ENCODE data around the gene ARHGAP23.

DNA sequence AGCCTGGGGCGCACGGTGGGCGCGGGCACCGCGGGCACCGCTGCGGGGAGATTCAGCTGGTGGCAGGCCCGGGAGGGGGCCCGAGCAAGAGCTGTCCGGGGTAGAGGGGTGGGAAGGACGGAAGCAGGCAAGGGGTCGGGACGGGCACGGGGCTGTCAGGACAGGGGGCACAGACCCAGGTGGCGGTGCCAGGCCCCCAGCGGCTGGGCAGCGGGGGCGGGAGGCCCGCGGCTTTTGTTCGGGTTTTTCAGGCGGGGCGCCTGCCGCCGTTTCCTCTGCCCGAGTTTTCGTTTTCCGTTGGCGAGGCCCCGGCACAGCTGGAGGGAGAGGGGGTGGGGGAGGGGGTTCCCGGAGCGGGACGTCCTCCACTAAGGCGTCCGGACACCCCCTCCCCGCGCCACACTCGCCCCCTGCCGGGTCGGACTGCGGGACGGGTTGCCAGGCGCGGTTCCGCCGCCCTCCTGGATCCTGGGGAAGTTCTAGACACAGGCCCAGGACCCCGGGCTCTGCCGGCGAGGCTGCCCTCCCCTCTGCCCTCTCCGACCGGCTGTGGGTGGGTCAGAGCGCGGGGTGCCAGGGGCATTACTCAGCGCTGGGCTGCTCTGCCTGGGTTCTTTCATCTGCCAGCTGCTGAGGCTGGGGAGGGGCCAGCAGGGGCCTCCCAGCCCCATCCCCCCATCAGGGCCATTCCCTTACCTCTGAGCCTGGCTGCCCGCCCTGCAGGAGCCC lies 543 bp downstream of the ARHGAP23 start:
- TF ChIP-seq POLR2A (IDR thresholded peaks at IDR 0.05; ENCODE audit: low read depth, low read length), result no peak
- no peak for TF ChIP-seq TAF1 (IDR thresholded peaks at IDR 0.05; ENCODE audit: low read depth, low read length)
- TF ChIP-seq SPI1 (IDR thresholded peaks at IDR 0.05; ENCODE audit: low read depth, low read length), result no peak
- TF ChIP-seq POLR2AphosphoS5 (IDR thresholded peaks at IDR 0.05; ENCODE audit: low read depth, low read length), result no peak
- no peak for TF ChIP-seq POU2F2 (IDR thresholded peaks at IDR 0.05; ENCODE audit: low read depth, low read length)
